ENCODE measurements around the gene FAM217B.

The FAM217B gene

GRCh38 chr20:59985164-59985563 is 45.0 kb downstream of the FAM217B start:
- no peaks in the 10 kb centered on the region for H3K36me3 Mint-ChIP-seq (ENCODE audit: low read depth)
- DNase-seq: no peak
- no peaks in the 10 kb centered on the region for H3K9me3 Mint-ChIP-seq
- H3K4me3 Mint-ChIP-seq: no peak overlapping the region
- H3K4me1 Mint-ChIP-seq: peaks cover 5% of the 10 kb centered on the region
- no peak for TF ChIP-seq CTCF (IDR thresholded peaks at IDR 0.05)
- peaks cover 4% of the 10 kb centered on the region for H3K27me3 Mint-ChIP-seq (ENCODE audit: low read depth, poor library complexity)
- no peak overlapping the region for H3K27ac Mint-ChIP-seq

GRCh38 chr20:59985864-59986263 is 45.7 kb downstream of the FAM217B start:
- no peaks in the 10 kb centered on the region for H3K36me3 Mint-ChIP-seq (ENCODE audit: low read depth)
- no peak for TF ChIP-seq CTCF (IDR thresholded peaks at IDR 0.05)
- H3K4me1 Mint-ChIP-seq: peaks cover 5% of the 10 kb centered on the region
- H3K27ac Mint-ChIP-seq: no peak overlapping the region
- peaks cover 4% of the 10 kb centered on the region for H3K27me3 Mint-ChIP-seq (ENCODE audit: low read depth, poor library complexity)
- no peak overlapping the region for H3K4me3 Mint-ChIP-seq
- DNase-seq: no peak
- no peaks in the 10 kb centered on the region for H3K9me3 Mint-ChIP-seq

- no peak for DNase-seq
- Mint-ChIP-seq H3K27me3 (ENCODE audit: low read depth, poor library complexity) (peaks cover 4% of the 10 kb centered on the region), H3K4me1 (peaks cover 5% of the 10 kb centered on the region), H3K4me3 (no peak overlapping the region), H3K9me3 (no peaks in the 10 kb centered on the region), H3K36me3 (ENCODE audit: low read depth) (no peaks in the 10 kb centered on the region), H3K27ac (no peak overlapping the region)
- no peak for TF ChIP-seq CTCF (IDR thresholded peaks at IDR 0.05)
Measured at GRCh38 chr20:59987135-59987534, 46.9 kb downstream of the FAM217B start.

GRCh38 chr20:59988141-59988540 is 48.0 kb downstream of the FAM217B start:
- Mint-ChIP-seq H3K4me1 (peaks cover 5% of the 10 kb centered on the region), H3K4me3 (no peak overlapping the region), H3K9me3 (no peaks in the 10 kb centered on the region), H3K27ac (no peak overlapping the region), H3K27me3 (ENCODE audit: low read depth, poor library complexity) (peaks cover 13% of the 10 kb centered on the region), H3K36me3 (ENCODE audit: low read depth) (no peaks in the 10 kb centered on the region)
- no peak for DNase-seq
- TF ChIP-seq CTCF (IDR thresholded peaks at IDR 0.05): no peak

GRCh38 chr20:59992526-59993084 is 52.4 kb downstream of the FAM217B start:
- H3K36me3 Mint-ChIP-seq (ENCODE audit: low read depth): no peaks in the 10 kb centered on the region

More at GRCh38 chr20:59992526-59993084, 52.4 kb downstream of the FAM217B start:
- no peak for DNase-seq
- H3K4me1 Mint-ChIP-seq: peaks cover 6% of the 10 kb centered on the region
- no peak for TF ChIP-seq CTCF (IDR thresholded peaks at IDR 0.05)
- no peak overlapping the region for H3K27ac Mint-ChIP-seq
- peaks cover 30% of the 10 kb centered on the region for H3K27me3 Mint-ChIP-seq (ENCODE audit: low read depth, poor library complexity)
- no peaks in the 10 kb centered on the region for H3K9me3 Mint-ChIP-seq
- H3K4me3 Mint-ChIP-seq: no peak overlapping the region

Data from nephron progenitor cell (in vitro differentiated cells).